Stimulated activated CD8-positive, alpha-beta memory T cell treated with anti-CD3 and anti-CD28 coated beads, Interleukin-12 subunit alpha, Interleukin-12 subunit beta, amount 100 ng/mL, for 1 hour (primary cell): Measurements from ENCODE around the gene KRT32.

Experiments used
- DNase-seq: peaks from one replicate; pipeline ENCODE4 v3.0.0-alpha.2; 2020; ENCODE audit warnings: low read depth

The KRT32 gene

GRCh38 chr17:41466988-41467387 lies at the start of gene KRT32:
Gene KRT32 (minus strand): TSS chr17:41467386. CDS start chr17:41467325, 61 bp downstream.
- DNase-seq = no peak

DNA sequence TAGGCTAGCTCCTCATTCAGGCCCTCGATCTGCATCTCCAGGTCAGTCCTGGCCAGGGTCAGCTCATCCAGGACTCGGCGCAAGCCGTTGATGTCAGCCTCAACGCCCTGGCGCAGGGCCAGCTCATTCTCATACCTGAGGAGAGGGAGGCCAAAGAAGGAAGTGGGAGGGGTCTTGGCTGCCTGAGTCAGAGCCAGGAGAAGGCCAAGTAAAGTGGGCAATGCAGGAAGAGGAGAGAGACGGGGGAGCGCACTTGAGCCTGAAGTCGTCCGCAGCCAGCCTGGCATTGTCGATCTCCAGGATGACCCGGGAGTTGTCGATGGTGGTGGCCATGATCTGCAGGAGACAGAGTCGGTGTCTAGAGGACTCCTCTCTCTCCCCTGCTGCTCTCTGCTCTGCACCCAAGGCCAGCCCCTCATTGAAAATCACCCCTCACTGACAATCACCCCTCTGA lies 49.7 kb upstream of the KRT32 start:
- DNase-seq = no peak

DNA sequence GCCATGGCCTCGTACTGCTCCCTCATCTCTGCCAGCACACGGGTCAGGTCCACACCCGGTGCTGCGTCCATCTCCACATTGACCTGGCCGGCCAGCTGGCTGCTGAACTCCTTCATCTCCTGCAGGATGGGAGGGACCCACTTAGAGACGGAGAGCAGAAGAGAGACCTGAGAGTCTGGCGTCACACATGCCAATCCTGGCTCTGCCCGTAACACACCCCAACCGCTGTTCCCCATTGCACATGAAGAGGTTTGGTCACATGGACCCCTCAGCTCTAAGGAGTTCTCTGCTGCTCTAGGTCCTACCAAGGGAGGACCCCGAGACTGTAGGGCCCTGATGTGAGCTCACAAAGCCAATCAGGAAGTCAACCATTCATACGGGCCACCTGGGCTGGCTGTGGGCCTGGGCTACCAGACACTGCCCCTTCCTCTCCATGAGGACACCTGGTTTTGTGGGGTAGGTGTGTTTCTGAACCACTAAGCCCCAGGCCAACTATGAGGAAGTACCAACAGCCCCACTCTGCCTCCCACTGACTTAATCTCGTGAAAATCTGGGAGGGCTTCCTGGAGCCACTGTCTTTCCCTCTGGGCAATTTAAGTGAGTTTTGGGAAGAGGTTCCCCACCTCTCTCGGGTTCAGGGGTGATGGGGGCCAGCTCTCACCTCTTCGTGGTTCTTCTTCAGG lies 49.1 kb upstream of the KRT32 start:
- DNase-seq = no peak

DNA sequence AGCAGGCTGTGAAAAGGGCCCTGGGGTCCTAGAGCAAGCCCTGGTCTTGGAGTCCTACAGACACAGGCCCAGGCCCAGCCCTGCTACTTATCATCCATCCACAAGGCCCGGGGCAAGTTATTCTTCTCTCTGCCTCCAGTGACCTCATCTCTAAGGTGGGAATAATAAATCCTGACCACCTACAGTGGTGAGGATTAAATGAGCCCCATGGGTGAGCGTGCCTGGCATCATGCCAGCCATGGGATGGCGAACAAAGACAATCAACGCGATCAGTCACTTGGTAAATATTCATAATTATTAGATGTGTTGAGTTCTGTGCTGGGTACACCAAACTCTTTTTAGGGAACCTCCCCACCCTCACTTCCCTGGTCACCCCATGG lies 46.0 kb upstream of the KRT32 start:
- DNase-seq = no peak

DNA sequence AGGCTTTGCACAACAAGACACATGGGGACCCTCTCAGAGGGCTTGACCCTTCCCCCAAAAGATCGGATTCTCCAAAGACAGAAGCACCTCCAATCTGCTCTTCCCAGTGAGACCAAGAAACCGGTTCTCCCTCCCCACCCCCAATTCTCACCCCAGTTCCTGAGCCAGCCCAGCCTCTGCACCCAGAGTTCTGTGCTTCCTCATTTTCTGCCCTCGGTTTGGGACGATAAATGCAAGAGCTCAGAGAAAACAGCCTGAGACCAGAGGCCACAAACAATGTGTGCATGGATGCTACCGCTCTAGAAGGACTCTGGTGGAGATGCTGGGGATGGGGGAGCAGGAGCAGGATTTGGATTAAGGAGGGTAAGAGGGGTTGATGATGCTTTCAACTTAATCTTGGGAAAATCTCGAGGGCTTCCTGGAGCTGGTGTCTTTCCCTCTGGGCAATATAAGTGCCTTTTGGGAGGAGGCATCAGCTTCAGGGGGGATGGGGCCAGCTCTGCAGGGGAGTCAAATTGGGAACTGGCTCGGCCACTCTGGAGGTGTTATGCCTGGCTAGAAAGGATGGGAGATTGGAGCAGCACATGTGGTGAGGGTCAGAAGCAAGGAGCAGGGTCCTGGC lies 45.5 kb upstream of the KRT32 start:
- DNase-seq = no peak

DNA sequence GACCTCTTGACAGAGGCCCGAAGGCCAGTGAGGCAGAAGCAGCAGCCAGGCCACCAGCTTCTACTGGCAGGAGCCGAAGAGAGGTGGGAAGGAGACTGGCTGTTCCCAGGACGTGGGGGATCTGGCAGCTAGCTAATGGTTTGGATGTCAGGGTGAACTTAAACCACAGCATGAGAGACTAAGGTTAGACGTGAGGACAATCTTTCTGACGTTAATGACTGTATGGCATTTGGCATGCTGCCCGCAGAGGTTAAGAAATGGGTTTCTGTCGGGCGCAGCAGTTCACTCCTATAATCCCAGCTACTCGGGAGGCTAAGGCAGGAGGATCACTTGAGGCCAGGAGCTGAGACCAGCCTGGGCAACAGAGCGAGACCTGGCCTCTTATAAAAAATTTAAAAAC lies 44.5 kb upstream of the KRT32 start:
- no peak for DNase-seq

- DNase-seq = no peak
Measured at GRCh38 chr17:41511116-41511515, 43.9 kb upstream of the KRT32 start.

GRCh38 chr17:41510251-41511065 lies 43.3 kb upstream of the KRT32 start:
- DNase-seq = no peak

DNA sequence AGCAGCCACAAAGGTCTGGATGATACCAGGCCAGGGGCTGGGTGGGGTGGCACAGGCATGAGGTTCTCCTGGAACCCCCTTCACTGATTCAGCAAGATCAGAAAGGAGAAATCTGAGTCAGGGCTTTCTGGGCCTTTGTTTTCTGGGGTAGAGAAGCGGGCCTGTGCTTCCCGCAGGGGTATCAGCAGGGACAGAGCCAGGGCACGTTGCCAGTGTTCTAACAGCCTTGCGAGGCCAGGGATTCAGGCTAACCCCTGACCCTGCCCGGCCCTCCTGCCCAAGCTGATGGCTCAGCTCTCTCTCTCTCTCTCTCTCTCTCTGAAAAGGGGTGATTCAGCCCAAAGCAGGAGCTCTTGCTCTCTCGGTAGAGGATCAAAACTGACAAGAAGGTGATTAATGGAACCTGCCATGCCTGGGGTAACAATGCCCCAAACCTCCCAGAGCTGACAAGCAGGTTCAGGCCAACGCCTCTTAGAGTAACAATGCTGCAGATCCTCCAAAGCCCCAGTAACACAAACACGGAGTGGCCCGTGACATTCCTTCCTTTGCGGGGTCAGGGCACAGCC lies 40.2 kb upstream of the KRT32 start:
- DNase-seq = no peak

DNA sequence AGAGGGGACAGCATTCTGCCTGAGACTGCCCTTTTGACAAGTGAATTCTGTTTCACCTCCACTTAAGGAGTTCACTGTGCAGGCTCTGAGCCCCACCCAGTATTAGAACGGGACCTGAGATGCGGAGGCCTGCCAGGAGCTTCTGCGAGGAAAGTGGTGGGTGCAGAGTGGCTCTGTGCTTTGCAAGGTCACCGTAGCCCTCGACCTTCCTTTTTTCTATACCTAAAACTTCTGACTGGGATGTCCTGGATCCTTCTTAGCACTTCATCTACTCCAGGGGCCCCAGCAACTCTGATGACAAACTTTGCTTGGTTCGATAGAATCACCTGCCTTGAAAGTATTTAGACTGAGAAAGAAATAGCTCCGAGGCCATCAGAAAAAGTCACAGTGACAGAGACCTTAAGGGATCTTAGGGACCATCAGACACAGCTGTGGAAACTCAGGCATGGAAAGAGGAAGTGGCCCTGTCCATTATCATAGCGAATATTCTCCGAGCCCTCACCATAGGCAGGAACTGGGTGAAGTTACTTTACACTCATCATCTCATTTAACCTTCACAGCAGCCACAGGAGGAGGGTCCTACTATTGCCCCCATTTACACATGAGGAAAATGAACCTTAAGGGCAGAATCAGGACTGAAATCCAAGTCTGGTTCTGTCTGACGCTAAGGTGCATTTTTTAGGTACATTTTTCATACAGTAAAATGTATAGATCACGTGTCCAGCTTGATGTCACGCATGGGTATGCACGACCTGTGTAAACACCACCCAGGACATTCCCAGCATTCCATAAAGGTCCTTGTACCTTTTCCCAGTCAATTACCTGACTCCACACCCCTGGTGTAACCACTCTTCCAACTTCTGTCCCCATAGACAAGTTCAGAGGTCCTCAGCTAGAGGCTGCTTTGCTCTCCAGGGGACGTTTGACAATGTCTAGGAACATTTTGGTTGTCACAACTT lies 38.9 kb upstream of the KRT32 start:
- no peak for DNase-seq

DNA sequence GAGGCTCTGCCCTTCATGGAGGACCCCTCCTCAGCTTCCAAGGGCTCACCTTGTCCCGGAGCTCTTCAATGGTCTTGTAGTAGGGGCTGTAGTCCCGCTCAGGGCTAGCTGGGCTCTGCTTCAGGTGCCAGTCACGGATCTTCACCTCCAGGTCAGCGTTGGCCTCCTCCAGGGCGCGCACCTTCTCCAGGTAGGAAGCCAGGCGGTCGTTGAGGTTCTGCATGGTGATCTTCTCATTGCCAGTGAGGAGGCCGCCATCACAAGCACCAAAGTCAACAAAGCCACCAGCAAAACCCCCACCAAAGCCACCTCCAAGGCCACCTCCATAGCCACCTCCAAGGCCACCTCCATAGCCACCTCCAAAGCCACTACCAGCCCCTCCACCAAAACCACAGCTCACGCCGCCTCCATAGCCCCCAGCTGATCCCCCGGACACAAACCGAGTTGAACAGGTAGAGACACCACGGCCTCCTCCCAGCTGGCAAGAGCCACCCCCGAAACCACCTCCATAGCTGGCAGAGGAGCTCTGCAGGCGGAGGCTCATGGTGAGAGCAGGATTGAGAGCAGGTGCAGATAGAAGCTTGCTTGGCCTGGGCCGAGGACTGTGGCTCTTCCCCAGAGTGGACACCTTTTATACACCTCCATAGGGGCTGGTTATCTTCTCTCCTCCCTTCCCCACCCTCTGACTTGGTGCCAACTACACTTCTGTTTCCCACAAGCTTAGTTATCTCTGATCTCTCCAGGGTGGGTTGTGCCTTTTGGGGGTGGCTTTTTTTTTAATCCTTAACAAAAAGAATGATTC lies 38.0 kb upstream of the KRT32 start, which contains the start of gene KRT13:
KRT13 (minus strand) TSS at position 606 of the 802 bp plus-strand sequence; CDS start at position 544, 62 bp downstream.
- no peak for DNase-seq

DNA sequence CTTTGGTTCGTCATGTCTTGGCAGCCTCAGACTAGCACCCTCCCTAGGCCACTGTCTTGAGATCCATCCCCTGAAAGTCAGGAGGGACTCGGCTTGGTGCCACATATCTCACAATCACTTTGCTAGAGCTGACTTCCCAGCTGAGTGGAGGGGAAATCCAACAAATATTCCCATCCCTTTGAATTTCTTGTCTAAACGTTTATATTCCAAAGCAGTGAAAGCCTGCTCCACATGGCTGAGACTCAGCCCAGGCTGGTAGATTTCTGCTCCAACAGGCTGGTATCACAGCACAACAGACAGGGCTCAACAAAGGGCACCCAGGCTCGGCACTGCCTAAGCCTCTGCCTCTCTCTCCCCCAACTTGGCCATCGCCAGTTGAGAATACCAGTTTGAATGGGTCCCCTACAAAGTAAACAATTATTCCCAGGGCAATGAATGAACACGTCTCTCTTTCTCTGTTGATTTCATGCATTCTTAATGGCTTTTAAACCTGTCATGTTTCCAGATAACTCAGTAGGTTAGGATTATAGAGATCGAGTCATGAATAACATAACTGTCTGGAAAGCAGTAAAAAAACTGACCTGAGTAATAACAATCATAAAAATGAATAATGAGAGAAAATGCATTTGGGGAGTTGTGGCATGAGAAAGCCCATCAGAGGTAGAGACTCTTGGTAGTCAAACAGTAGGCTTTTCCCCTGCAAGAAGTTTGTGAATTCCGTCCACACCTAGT lies 37.2 kb upstream of the KRT32 start:
- no peak for DNase-seq

GRCh38 chr17:41503202-41503601 lies 36.0 kb upstream of the KRT32 start:
- no peak for DNase-seq

GRCh38 chr17:41500131-41500911 lies 33.1 kb upstream of the KRT32 start:
- no peak for DNase-seq

DNA sequence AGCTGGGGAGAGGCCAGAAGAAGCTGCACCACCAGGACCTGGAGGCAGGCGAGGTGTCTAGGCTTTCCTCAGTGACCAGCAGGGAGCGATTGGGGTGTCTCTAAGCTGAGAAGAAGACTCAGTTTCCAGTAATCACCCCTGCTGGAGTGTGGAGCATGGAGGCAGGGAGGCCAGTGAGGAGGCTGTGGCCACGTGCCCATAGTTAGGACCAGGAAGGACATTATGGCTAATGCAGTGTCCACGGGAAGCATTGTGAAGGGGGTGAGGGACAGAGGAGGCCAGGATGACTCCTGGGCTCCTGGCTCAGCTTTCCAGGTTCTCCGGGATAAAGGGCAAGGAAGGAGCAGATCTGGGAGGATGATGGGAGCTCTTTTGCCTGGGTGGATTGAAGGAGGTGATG lies 32.5 kb upstream of the KRT32 start:
- no peak for DNase-seq

GRCh38 chr17:41498276-41498675 lies 31.1 kb upstream of the KRT32 start:
- DNase-seq = no peak

DNA sequence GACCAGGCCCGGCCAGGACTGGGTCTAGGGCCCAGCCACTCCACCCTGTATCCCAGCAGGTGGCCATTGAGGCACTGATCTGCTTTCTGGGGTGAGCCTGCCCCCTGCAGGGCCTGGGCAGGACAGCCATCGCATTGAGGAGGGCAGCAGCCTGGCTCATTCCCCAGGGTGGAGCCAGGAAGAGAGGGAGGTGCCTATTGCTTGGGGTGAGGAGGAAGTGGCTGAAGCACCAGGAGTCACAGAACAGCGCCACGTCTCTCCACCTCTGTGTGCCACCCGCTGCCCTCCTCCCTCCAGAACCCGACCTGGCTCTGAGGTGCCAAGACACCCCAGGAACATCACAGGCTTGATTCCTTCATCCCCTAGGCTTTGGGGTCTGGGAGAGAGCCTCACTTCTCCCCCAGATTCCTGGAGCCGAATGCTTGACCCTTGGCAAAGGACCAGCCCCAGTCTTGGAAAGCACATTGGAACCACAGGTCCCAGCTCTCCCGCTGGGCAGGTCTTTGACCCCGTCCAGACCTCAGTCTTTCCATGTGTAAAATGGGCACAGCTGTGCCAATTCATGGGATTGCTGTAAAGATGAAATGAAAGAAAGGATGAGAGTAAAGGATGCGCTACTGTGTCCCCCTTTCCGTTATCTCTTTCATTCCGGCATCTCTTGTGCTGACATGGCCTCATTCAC lies 29.8 kb upstream of the KRT32 start:
- no peak for DNase-seq

- no peak for DNase-seq
Measured at GRCh38 chr17:41494524-41494923, 27.3 kb upstream of the KRT32 start.
